GM12872 (cell line): ENCODE measurements around the gene KCNT1.

Experiments
- CTCF ChIP-seq: IDR thresholded peaks from 3 replicates; pipeline ENCODE4 v1.5.1; 2011; ENCODE audit warnings: low read depth, mild to moderate bottlenecking, low read length, moderate library complexity; ENCODE audit not compliant: insufficient read depth

The KCNT1 gene

GRCh38 chr9:135711881-135712280 lies 9.9 kb downstream of the KCNT1 start:
- no peak for TF ChIP-seq CTCF

GRCh38 chr9:135712613-135713295 lies 10.8 kb downstream of the KCNT1 start:
- TF ChIP-seq CTCF: no peak

GRCh38 chr9:135714242-135715055 lies 12.5 kb downstream of the KCNT1 start:
- TF ChIP-seq CTCF: no peak

- no peak for TF ChIP-seq CTCF
Observed at GRCh38 chr9:135715056-135715595, 13.1 kb downstream of the KCNT1 start.

GRCh38 chr9:135716045-135716444 lies 14.1 kb downstream of the KCNT1 start:
- no peak for TF ChIP-seq CTCF

- no peak for TF ChIP-seq CTCF
Observed at GRCh38 chr9:135717410-135717809, 15.4 kb downstream of the KCNT1 start.

GRCh38 chr9:135718616-135719015 lies 16.6 kb downstream of the KCNT1 start:
- TF ChIP-seq CTCF: no peak
